CD4-positive, alpha-beta memory T cell (primary cell): ENCODE measurements around the gene STIM1. TPM values are rescaled to one million over a fixed set of nuclear protein-coding genes. Genes with fewer than 3 reads are reported as not detected.
"Not testable (repeated sequence)": the region's sequence is repeated elsewhere in the genome, so short reads cannot be mapped to it uniquely, and the experiment has no call there.

Experiments
- CTCF ChIA-PET: fragments of 350-600 bp; sonication (Branson Sonifier 250); formaldehyde crosslinking; loops from one replicate; lab custom pipeline; 2021; ENCODE audit warnings: inconsistent platforms; ENCODE audit not compliant: partially characterized antibody; lab: Charles Lee
- POLR2A ChIA-PET: fragments of 350-600 bp; sonication (Branson Sonifier 250); formaldehyde crosslinking; loops from one replicate; lab custom pipeline; 2021; ENCODE audit not compliant: partially characterized antibody; lab: Charles Lee
- DNase-seq, 5 donors: peaks; one replicate each; pipeline versions ENCODE4 v3.0.0 to v3.0.0-alpha.2; 2020 to 2022; ENCODE audit warnings: mixed read lengths in 1 of 5
- H3K27ac ChIP-seq: one replicate; pipeline ENCODE4 v1.7.0; 2013; ENCODE audit warnings: low read depth, low read length
- H3K27me3 ChIP-seq: 2 replicates; pipeline ENCODE4 v1.7.0; 2013; ENCODE audit warnings: mild to moderate bottlenecking, low read length, moderate library complexity; ENCODE audit not compliant: insufficient read depth
- H3K36me3 ChIP-seq: 2 replicates; pipeline ENCODE4 v1.7.0; 2013; ENCODE audit warnings: mild to moderate bottlenecking, low read length, moderate library complexity; ENCODE audit not compliant: insufficient read depth
- H3K4me1 ChIP-seq: 2 replicates; pipeline ENCODE4 v1.7.0; 2013; ENCODE audit warnings: mild to moderate bottlenecking, low read length, moderate library complexity; ENCODE audit not compliant: insufficient read depth
- H3K4me3 ChIP-seq, 2 donors: one replicate each; pipeline ENCODE4 v1.7.0; 2013; ENCODE audit warnings: low read length in 2 of 2, mild to moderate bottlenecking in 1 of 2
- H3K9me3 ChIP-seq, 2 donors: one replicate each; pipeline ENCODE4 v1.7.0; 2013; ENCODE audit warnings: low read length in 2 of 2, control low read depth in 1 of 2; ENCODE audit not compliant: control insufficient read depth in 1 of 2
- H3K27ac Mint-ChIP-seq, 7 donors: one replicate each; pipeline ENCODE4 v1.8.0; 2020 to 2021; ENCODE audit warnings: mixed read lengths in 7 of 7, mild to moderate bottlenecking in 6 of 7, inconsistent platforms in 3 of 7, moderate library complexity in 3 of 7
- H3K27me3 Mint-ChIP-seq, 2 donors: one replicate each; pipeline ENCODE4 v1.8.0; 2020 to 2021; ENCODE audit warnings: mixed read lengths in 2 of 2
- H3K36me3 Mint-ChIP-seq, 2 donors: one replicate each; pipeline ENCODE4 v1.8.0; 2020 to 2021; ENCODE audit warnings: mixed read lengths in 2 of 2, inconsistent platforms in 1 of 2, mild to moderate bottlenecking in 1 of 2
- H3K4me1 Mint-ChIP-seq, 4 donors: one replicate each; pipeline ENCODE4 v1.8.0; 2020 to 2021; ENCODE audit warnings: mixed read lengths in 4 of 4, mild to moderate bottlenecking in 1 of 4
- H3K4me3 Mint-ChIP-seq, 8 donors: one replicate each; pipeline ENCODE4 v1.8.0; 2020 to 2021; ENCODE audit warnings: mixed read lengths in 8 of 8, mild to moderate bottlenecking in 7 of 8, moderate library complexity in 6 of 8, inconsistent platforms in 3 of 8
- H3K9me3 Mint-ChIP-seq, 8 donors: one replicate each; pipeline ENCODE4 v1.8.0; 2020 to 2021; ENCODE audit warnings: mixed read lengths in 8 of 8, mild to moderate bottlenecking in 5 of 8, inconsistent platforms in 3 of 8, moderate library complexity in 1 of 8
- intact Hi-C: fragments of 100-400 bp; cut with micrococcal nuclease; formaldehyde crosslinking; loops from one replicate; pipeline ENCODE4 v1.15.1; 2023
- polyA plus RNA-seq, 2 donors: library from polyadenylated mRNA; unstranded; fragments of 300-500 nt; fragmentation: Illumina TruSeq; gene quantifications; one replicate each; pipeline ENCODE4 v1.2.3, GENCODE V29; 2021
- total RNA-seq, 2 experiments: library from RNA; stranded (reverse); gene quantifications; one replicate each; pipeline ENCODE4 v1.2.3, GENCODE V29; 2021

Gene STIM1
- total and polyA plus RNA-seq, 4 experiments from 2014 or later, result 27.7 to 87.4 (median 65.5) TPM

DNA sequence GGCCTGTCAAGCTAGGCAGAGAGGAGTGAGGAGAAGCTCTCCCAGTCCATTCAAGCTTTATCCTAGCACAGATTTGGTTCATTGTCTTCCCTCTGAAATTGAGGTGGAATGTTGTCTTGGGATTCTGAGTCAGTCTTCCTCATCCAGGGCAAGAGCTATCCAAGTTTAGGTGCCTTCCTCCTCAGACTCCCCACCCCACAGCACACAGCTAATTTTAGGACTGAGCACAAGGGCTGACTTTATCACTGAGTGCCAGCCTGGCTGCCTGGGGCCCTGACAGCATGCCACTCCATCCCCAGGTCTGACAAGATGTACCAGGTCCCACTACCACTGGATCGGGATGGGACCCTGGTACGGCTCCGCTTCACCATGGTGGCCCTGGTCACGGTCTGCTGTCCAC is 44.5 kb upstream of the STIM1 start:
- POLR2A ChIA-PET, result interaction anchor here (0.8 to 5.3 kb wide), 3 partner anchors 14 to 27 kb away, joined by 4 to 109 read pairs (median 67); partner anchors contain the start of genes NUP98 and RHOG
- Histone ChIP-seq H3K27me3 (no peaks in the 10 kb centered on the region), H3K4me3 (no peak overlapping the region), H3K4me1 (peaks cover 10% of the 10 kb centered on the region), H3K9me3 (no peaks in the 10 kb centered on the region), H3K36me3 (no peaks in the 10 kb centered on the region), H3K27ac (no peak overlapping the region)
- peaks cover 0 to 4% of the 10 kb centered on the region in 2 donors for H3K36me3 Mint-ChIP-seq
- peaks cover 6 to 18% (median 14%) of the 10 kb centered on the region in 4 donors for H3K4me1 Mint-ChIP-seq
- no peaks in the 10 kb centered on the region for H3K9me3 Mint-ChIP-seq
- CTCF ChIA-PET, result interaction anchor here (0.8 to 4.7 kb wide), 6 partner anchors 8 to 262 kb away, joined by 3 to 39 read pairs (median 6); partner anchors contain the start of gene RHOG
- H3K27ac Mint-ChIP-seq, result peak overlapping the region in 1 of 7 donors; percentile 66
- no peaks in the 10 kb centered on the region for H3K27me3 Mint-ChIP-seq
- intact Hi-C loops, result no loop called here
- DNase-seq, result no peak
- H3K4me3 Mint-ChIP-seq, result no peak overlapping the region

DNA sequence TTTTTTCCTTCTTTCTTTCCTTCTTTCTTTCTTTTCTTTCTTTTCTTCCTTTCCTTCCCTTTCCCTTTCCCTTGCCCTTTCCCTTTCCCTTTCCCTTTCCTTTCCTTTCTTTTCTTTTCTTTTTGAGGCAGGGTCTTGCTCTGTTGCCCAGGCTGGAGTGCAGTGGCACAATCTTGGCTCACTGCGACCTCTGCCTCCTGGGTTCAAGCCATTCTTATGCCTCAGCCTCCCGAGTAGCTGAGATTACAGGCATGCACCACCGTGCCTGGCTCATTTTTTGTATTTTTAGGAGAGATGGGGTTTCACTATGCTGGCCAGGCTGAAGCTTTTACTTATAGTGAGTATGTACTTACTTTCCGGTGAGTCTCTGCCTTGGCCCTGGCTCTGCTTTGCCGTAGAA is 40.6 kb upstream of the STIM1 start:
- POLR2A ChIA-PET, H3K27me3 Mint-ChIP-seq: not testable (repeated sequence)

DNA sequence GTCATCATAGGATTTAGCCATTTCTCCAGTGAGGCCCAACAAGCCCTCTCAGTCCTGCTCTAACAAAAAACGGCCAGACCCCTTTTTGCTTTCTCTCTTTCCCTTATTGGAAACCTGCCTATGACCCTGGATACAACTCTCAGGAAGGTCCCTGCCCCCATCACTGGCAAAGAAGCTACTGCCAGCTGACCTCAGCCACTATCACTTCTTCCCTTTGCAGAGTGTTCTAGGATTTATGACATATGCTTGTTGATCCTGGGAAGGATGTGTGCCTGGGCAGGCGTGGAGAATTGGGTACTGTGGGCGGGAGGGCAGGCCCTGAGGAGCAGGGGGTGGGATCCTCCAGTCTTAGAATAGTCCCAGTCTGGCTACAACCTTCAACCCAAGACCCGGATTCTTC is 39.6 kb upstream of the STIM1 start:
- Histone ChIP-seq H3K4me1 (no peaks in the 10 kb centered on the region), H3K4me3 (no peak overlapping the region), H3K27me3 (no peaks in the 10 kb centered on the region), H3K27ac (no peak overlapping the region), H3K36me3 (no peaks in the 10 kb centered on the region), H3K9me3 (no peaks in the 10 kb centered on the region)
- Mint-ChIP-seq H3K36me3 (no peaks in the 10 kb centered on the region), H3K4me3 (no peak overlapping the region), H3K27ac (no peak overlapping the region), H3K4me1 (no peaks in the 10 kb centered on the region), H3K27me3 (no peaks in the 10 kb centered on the region), H3K9me3 (no peaks in the 10 kb centered on the region)
- ChIA-PET POLR2A (interaction anchor here (12.0 kb wide), 1 partner anchor 21 kb away, joined by 221 read pairs; the partner anchor contains the start of gene RHOG), CTCF (no interaction called here)
- intact Hi-C loops, result no loop called here
- no peak for DNase-seq

More for the DNA sequence above, 40.6 kb upstream of the STIM1 start:
- H3K36me3 ChIP-seq, H3K27ac Mint-ChIP-seq, CTCF ChIA-PET, H3K4me1 ChIP-seq, H3K9me3 Mint-ChIP-seq, H3K36me3 Mint-ChIP-seq, intact Hi-C loops, H3K27ac ChIP-seq, H3K9me3 ChIP-seq, H3K4me3 ChIP-seq, DNase-seq, H3K4me1 Mint-ChIP-seq, H3K27me3 ChIP-seq, H3K4me3 Mint-ChIP-seq: not testable (repeated sequence)

DNA sequence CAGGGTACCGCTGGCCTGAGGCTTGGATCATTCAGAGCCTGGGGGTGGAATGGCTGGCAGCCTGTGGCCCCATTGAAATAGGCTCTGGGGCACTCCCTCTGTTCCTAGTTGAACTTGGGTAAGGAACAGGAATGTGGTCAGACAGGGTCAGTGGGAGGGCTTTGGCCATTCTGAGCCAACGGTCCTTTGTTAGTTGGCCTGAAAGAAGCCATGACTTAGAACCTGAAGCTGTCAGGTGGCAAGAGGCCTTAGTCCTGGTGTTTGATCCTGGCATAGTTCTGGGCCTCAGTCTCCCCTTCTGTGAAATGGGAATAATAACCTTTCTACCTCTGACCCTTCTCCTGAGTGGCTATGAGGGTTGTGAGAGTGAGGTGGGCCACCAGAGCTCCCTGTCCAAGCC is 38.8 kb upstream of the STIM1 start:
- Mint-ChIP-seq H3K27ac (no peak overlapping the region), H3K36me3 (no peaks in the 10 kb centered on the region)

DNA sequence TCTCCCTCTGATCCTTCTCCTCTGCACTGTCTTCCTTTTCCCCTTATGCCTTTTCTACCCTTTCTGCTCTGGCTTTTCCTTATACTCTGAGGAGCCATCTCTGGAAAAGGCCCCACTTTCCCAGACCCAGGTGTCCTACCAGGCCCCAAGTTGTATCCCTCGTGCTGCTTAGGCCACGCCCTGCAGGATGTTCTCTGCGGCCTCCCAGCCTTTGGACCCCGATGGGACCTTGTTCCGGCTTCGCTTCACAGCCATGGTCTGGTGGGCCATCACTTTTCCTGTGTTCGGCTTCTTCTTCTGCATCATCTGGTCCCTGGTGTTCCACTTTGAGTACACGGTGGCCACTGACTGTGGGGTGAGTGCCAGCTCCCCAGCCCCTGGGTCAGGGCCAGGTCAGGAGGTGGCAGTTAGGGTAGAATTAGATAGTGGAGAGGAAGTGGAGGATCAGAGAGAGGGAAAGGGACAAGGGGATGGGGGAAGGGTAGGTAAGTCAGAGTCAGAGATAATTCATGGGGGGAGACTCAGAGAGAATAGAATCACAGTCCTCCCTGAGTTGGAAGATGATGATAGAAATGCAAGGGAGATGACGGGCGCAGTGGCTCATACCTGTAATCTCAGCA is 38.2 kb upstream of the STIM1 start:
- H3K27me3 ChIP-seq, result no peaks in the 10 kb centered on the region
- DNase-seq, result no peak
- POLR2A ChIA-PET, result interaction anchor here (3.0 to 12.0 kb wide), 2 partner anchors 9 to 20 kb away, joined by 8 to 221 read pairs; partner anchors contain the start of genes PGAP2 and RHOG
- H3K27ac ChIP-seq, result no peak overlapping the region
- CTCF ChIA-PET, result interaction anchor here (1.0 to 4.3 kb wide), 4 partner anchors 8 to 43 kb away, joined by 3 to 36 read pairs (median 15); partner anchors contain the start of genes PGAP2 and RHOG
- H3K9me3 ChIP-seq, result no peaks in the 10 kb centered on the region
- no peaks in the 10 kb centered on the region for H3K36me3 Mint-ChIP-seq
- no peaks in the 10 kb centered on the region for H3K27me3 Mint-ChIP-seq
- H3K9me3 Mint-ChIP-seq, result no peaks in the 10 kb centered on the region
- intact Hi-C loops, result no loop called here
- H3K27ac Mint-ChIP-seq, result peak overlapping the region in 1 of 7 donors; percentile 31
- no peak overlapping the region for H3K4me3 Mint-ChIP-seq
- no peaks in the 10 kb centered on the region for H3K36me3 ChIP-seq
- no peak overlapping the region for H3K4me3 ChIP-seq
- H3K4me1 Mint-ChIP-seq, result no peaks in the 10 kb centered on the region
- H3K4me1 ChIP-seq, result no peaks in the 10 kb centered on the region

More for the DNA sequence above, 38.8 kb upstream of the STIM1 start:
- Histone ChIP-seq H3K4me1 (no peaks in the 10 kb centered on the region), H3K27ac (no peak overlapping the region), H3K9me3 (no peaks in the 10 kb centered on the region), H3K27me3 (no peaks in the 10 kb centered on the region), H3K4me3 (no peak overlapping the region), H3K36me3 (no peaks in the 10 kb centered on the region)
- no peaks in the 10 kb centered on the region for H3K27me3 Mint-ChIP-seq
- ChIA-PET POLR2A (interaction anchor here (3.0 to 12.0 kb wide), 2 partner anchors 8 to 21 kb away, joined by 8 to 221 read pairs; partner anchors contain the start of genes PGAP2 and RHOG), CTCF (no interaction called here)
- no peaks in the 10 kb centered on the region for H3K4me1 Mint-ChIP-seq
- intact Hi-C loops, result no loop called here
- DNase-seq, result no peak
- no peaks in the 10 kb centered on the region for H3K9me3 Mint-ChIP-seq
- H3K4me3 Mint-ChIP-seq, result no peak overlapping the region

DNA sequence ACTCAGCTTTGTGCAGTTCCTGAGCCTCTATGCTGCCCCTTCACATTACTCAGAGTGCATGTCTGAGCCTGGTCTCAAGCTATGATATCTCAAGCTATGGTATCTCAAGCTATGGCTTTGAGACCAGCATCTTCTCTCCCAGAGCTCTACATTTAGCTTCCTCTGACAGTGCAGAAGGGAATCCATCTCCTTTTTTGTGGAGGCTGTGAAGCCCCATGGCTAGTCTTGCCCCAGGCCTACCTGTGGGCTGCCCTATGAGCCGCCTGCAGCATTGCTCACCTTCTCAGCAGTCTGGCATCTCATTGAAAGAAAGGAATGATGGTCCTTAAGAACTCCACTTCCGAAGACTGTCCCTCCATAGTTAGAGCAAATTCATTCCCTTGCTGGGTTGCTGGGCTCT is 34.5 kb upstream of the STIM1 start:
- no peak for DNase-seq
- Histone ChIP-seq H3K4me1 (peaks cover 19% of the 10 kb centered on the region), H3K27me3 (no peaks in the 10 kb centered on the region), H3K27ac (no peak overlapping the region), H3K36me3 (peaks cover 8% of the 10 kb centered on the region), H3K9me3 (no peaks in the 10 kb centered on the region), H3K4me3 (no peak overlapping the region)
- no peaks in the 10 kb centered on the region for H3K9me3 Mint-ChIP-seq
- peaks cover 0 to 10% of the 10 kb centered on the region in 2 donors for H3K36me3 Mint-ChIP-seq
- POLR2A ChIA-PET, result interaction anchor here (0.9 to 12.0 kb wide), 2 partner anchors 16 to 189 kb away, joined by 3 to 221 read pairs; partner anchors contain the start of gene RHOG
- H3K4me3 Mint-ChIP-seq, result no peak overlapping the region
- no peaks in the 10 kb centered on the region for H3K27me3 Mint-ChIP-seq
- peaks cover 14 to 22% (median 18%) of the 10 kb centered on the region in 4 donors for H3K4me1 Mint-ChIP-seq
- peak overlapping the region in 3 of 7 donors; percentile 29 to 47 (median 32) for H3K27ac Mint-ChIP-seq
- CTCF ChIA-PET, result interaction anchor here (0.6 to 4.3 kb wide), 8 partner anchors 11 to 252 kb away, joined by 3 to 36 read pairs (median 8); partner anchors contain the start of genes PGAP2, RHOG and STIM1
- intact Hi-C loops, result no loop called here

DNA sequence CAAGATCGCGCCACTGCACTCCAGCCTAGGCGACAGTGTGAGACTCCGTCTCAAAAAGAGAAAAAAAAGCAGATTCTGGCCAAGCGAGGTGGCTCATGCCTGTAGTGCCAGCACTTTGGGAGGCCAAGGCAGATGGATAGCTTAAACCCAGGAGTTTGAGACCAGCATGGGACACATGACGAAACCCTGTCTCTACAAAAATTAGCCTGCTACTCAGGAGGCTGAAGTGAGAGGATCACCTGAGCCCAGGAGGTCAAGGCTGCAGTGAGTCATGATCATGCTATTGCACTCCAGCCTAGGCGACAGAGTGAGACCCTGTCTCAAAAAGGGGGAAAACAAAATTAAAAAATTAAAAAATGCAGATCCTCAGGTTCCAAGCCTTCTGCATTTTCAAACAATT is 33.2 kb upstream of the STIM1 start:
- POLR2A ChIA-PET, result interaction anchor here (12.0 kb wide), 1 partner anchor 15 kb away, joined by 221 read pairs; the partner anchor contains the start of gene RHOG

More for the DNA sequence above, 33.2 kb upstream of the STIM1 start:
- Mint-ChIP-seq H3K4me1 (peaks cover 17 to 32% (median 25%) of the 10 kb centered on the region in 4 donors), H3K4me3 (no peak overlapping the region), H3K9me3 (no peaks in the 10 kb centered on the region), H3K36me3 (peaks cover 11 to 24% of the 10 kb centered on the region in 2 donors), H3K27ac (no peak overlapping the region), H3K27me3 (no peaks in the 10 kb centered on the region)
- Histone ChIP-seq H3K36me3 (peaks cover 21% of the 10 kb centered on the region), H3K27ac (no peak overlapping the region), H3K4me3 (no peak overlapping the region), H3K27me3 (no peaks in the 10 kb centered on the region), H3K4me1 (peaks cover 19% of the 10 kb centered on the region), H3K9me3 (no peaks in the 10 kb centered on the region)
- CTCF ChIA-PET, result interaction anchor here (0.7 to 5.9 kb wide), 8 partner anchors 9 to 251 kb away, joined by 3 to 151 read pairs (median 7); partner anchors contain the start of genes PGAP2 and RHOG
- DNase-seq, result no peak
- intact Hi-C loops, result no loop called here
